ENCODE measurements around the gene TMEM165.
"Not testable (repeated sequence)": the region's sequence is repeated elsewhere in the genome, so short reads cannot be mapped to it uniquely, and the experiment has no call there.

Gene TMEM165

DNA sequence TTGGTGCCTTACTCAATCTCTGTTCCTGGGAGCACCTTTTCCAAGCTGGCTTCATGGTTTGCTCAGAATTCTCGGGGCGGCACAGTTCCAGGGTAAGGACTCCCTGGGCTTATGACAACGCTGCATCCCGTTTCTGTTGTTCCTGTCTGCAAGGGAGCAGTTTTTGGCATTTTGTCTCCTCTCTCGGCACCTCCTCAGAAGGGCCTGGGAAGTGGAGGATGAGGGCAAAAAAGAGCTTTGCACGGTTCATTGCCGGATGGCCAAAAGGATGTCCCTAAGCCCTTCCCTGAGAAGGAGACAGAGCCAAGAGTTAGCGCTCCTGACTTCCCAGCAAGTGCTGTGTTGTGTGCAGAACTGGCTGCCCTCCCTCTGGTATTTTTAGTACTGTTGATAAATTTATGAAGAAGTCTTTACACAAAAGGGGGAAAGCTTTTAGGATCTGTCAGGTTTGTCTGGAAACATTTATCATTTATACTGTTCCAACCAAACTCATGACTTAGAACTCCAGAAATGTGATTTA lies 36.3 kb upstream of the TMEM165 start:
- Mint-ChIP-seq H3K4me3 (no peak overlapping the region), H3K4me1 (ENCODE audit: low read depth) (peaks cover 20% of the 10 kb centered on the region), H3K27ac (no peak overlapping the region), H3K9me3 (no peaks in the 10 kb centered on the region), H3K27me3 (no peaks in the 10 kb centered on the region), H3K36me3 (ENCODE audit: low read depth) (peaks cover 9% of the 10 kb centered on the region)
- DNase-seq: no peak

DNA sequence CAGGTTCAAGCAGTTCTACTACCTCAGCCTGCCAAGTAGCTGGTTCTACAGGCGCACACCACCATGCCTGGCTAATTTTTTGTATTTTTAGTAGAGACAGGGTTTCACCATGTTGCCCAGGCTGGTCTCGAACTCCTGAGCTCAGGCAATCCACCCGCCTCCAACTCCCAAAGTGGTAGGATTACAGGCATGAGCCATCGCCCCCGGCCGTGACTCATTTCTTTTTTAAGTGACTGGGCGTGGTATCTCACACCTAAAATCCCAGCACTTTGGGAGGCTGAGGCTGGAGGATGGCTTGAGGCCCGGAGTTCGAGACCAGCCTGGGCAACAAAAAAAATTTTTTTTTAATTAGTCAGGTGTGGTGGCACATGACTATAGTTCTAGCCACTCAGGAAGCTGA lies 32.8 kb upstream of the TMEM165 start:
- H3K4me1 Mint-ChIP-seq (ENCODE audit: low read depth): peaks cover 18% of the 10 kb centered on the region
- not testable (repeated sequence) for H3K27ac Mint-ChIP-seq, DNase-seq

DNA sequence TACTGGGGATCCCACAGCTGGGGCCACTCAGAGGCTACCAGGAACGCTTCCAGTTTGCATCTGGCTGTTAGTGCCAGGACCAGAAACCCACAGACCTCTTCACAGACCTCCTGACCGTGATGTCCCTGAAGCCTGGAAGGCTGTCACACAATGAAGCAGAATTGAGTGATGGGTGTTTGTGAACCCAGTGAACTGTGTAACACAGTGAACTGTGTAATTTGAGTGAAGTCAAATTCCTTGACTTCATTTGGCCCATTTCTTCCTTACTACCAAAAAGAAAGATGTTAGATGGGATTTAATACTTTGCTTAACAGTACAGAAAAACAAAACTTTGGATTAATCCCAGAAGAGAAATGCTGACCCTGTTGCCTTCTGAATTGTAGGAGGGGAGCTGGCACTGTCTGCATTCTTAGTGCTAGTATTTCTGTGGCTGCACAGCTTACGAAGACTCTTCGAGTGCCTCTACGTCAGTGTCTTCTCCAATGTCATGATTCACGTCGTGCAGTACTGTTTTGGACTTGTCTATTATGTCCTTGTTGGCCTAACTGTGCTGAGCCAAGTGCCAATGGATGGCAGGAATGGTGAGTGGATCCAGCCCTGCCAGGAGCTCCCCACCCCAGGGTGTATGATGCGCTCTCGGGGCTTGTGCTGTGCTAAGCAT lies 31.9 kb upstream of the TMEM165 start:
- H3K9me3 Mint-ChIP-seq: no peaks in the 10 kb centered on the region
- H3K27me3 Mint-ChIP-seq: no peaks in the 10 kb centered on the region

More for the DNA sequence above, 32.8 kb upstream of the TMEM165 start:
- H3K4me3 Mint-ChIP-seq, H3K9me3 Mint-ChIP-seq, H3K27me3 Mint-ChIP-seq: not testable (repeated sequence)
- H3K36me3 Mint-ChIP-seq (ENCODE audit: low read depth): peaks cover 17% of the 10 kb centered on the region

DNA sequence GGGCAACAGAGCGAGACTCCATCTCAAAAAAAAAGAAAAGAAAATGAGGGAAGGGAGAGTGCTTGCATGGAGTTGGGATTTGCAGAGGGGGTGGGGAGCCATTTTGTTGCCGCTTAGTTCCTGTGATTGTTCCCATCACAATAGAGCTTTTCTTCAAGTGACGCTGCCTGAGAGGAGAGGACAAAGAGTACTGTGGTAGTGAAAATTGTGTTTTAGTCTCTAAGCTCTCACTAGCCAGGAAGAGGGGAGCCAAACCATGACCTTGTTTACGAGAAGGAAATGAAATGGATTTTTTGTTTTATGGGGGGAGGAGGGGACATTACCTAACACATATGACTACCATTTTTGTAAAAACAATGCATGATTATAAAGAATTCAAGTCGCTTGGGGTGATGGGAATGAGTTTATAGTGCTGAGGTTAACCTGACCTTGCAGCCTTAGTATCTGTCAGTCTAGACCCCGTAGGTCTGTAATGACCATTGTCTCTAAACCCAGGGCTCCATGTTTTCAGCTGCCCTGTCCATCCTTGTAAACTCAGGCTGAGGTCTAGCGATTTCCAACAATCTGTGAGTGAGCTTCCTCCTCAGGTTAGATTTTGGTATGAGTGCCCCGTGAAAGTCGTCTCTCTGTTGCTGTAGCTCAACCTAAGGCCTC lies 30.9 kb upstream of the TMEM165 start:
- Mint-ChIP-seq H3K4me3 (no peak overlapping the region), H3K9me3 (no peaks in the 10 kb centered on the region), H3K36me3 (ENCODE audit: low read depth) (peaks cover 24% of the 10 kb centered on the region), H3K27ac (no peak overlapping the region), H3K4me1 (ENCODE audit: low read depth) (peaks cover 1% of the 10 kb centered on the region), H3K27me3 (no peaks in the 10 kb centered on the region)
- DNase-seq: no peak

More for the DNA sequence above, 31.9 kb upstream of the TMEM165 start:
- Mint-ChIP-seq H3K4me1 (ENCODE audit: low read depth) (peaks cover 10% of the 10 kb centered on the region), H3K4me3 (no peak overlapping the region), H3K36me3 (ENCODE audit: low read depth) (peaks cover 17% of the 10 kb centered on the region), H3K27ac (no peak overlapping the region)
- DNase-seq: no peak

DNA sequence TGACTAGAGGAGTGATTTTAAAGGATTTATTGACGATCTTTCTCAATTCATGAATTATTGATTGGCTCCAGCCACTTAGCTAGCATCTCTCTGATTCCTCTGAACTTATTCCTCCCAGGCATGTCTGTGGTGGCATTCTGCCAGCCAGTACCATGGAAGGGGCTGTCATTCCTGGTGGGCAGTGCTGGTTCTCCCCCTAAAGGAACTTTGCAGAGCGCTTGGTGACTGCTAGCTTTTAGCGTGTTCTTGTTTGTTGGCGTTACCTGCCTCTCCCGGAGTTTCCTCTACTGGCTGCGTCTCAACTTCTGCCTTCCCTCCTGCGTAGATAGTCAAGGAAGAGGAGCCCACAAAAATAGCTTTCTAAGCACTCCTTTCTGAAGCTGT lies 30.4 kb upstream of the TMEM165 start:
- Mint-ChIP-seq H3K36me3 (ENCODE audit: low read depth) (peaks cover 28% of the 10 kb centered on the region), H3K27ac (no peak overlapping the region), H3K9me3 (no peaks in the 10 kb centered on the region), H3K4me1 (ENCODE audit: low read depth) (peaks cover 1% of the 10 kb centered on the region), H3K4me3 (no peak overlapping the region), H3K27me3 (no peaks in the 10 kb centered on the region)
- DNase-seq: no peak

DNA sequence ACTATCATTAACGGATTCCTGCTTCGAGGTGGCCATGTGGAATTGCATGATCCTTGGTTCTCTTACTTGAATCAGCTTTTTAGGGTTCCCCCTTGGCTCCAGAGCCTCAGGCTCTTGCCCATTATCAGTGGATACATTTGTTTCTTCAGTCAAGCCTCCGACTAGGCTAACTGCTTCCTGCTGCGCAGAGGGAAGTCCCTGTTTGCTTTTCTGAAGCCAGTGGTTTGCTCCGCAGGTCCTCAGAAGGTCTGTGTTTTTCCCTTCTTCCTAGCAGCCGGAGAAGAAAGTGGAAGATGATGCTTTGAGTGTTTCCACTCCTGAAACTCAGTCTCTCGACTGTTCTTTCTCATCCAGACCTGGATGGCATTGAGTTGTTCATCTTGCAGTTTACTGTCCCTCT lies 29.1 kb upstream of the TMEM165 start:
- H3K9me3 Mint-ChIP-seq: no peaks in the 10 kb centered on the region
- H3K4me3 Mint-ChIP-seq: no peak overlapping the region
- no peaks in the 10 kb centered on the region for H3K27me3 Mint-ChIP-seq
- DNase-seq: no peak
- H3K36me3 Mint-ChIP-seq (ENCODE audit: low read depth): peaks cover 28% of the 10 kb centered on the region
- no peak overlapping the region for H3K27ac Mint-ChIP-seq
- H3K4me1 Mint-ChIP-seq (ENCODE audit: low read depth): peaks cover 1% of the 10 kb centered on the region

DNA sequence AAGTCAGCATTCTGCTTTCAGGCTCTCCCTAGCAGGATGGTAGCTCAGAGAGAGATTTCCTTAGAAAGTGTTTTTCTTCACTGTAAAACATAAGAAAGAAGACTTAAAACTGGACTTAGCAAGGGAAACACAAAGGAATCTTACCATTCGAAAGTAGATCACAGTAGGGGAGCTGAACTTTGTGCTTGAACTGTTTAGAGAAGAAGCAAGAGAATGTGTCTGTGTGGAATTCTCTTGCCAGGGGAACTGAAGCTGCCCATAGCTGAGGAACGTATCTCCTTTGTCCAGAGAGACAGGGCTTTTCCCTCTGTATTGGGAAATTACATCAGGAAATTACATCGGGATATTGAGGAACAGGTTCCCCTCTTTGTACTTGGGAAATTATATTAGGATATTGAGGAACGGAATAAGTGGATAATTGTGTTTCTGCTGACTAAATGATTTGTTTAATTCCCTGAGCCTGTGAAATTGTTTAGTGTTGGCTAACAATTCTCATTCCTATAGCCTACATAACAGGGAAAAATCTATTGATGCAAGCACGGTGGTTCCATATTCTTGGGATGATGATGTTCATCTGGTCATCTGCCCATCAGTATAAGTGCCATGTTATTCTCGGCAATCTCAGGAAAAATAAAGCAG lies 28.6 kb upstream of the TMEM165 start:
- Mint-ChIP-seq H3K4me1 (ENCODE audit: low read depth) (no peaks in the 10 kb centered on the region), H3K27ac (no peak overlapping the region), H3K4me3 (no peak overlapping the region), H3K9me3 (no peaks in the 10 kb centered on the region), H3K36me3 (ENCODE audit: low read depth) (peaks cover 28% of the 10 kb centered on the region), H3K27me3 (no peaks in the 10 kb centered on the region)
- no peak for DNase-seq

DNA sequence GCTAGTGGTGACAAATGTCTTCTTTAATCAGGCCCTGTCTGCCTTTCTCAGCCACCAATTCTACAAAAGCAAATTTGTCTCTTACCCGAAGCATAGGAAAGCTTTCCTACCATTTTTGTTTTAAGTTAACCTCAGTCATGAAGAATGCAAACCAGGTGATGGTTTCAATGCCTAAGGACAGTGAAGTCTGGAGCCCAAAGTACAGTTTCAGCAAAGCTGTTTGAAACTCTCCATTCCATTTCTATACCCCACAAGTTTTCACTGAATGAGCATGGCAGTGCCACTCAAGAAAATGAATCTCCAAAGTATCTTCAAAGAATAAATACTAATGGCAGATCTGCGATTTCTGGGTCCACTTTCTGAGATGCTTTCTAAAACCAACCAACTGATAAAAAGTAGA lies 25.8 kb upstream of the TMEM165 start:
- H3K36me3 Mint-ChIP-seq (ENCODE audit: low read depth): peaks cover 17% of the 10 kb centered on the region
- no peaks in the 10 kb centered on the region for H3K9me3 Mint-ChIP-seq
- no peaks in the 10 kb centered on the region for H3K27me3 Mint-ChIP-seq
- H3K4me1 Mint-ChIP-seq (ENCODE audit: low read depth): no peaks in the 10 kb centered on the region
- DNase-seq: no peak
- no peak overlapping the region for H3K27ac Mint-ChIP-seq
- H3K4me3 Mint-ChIP-seq: no peak overlapping the region

DNA sequence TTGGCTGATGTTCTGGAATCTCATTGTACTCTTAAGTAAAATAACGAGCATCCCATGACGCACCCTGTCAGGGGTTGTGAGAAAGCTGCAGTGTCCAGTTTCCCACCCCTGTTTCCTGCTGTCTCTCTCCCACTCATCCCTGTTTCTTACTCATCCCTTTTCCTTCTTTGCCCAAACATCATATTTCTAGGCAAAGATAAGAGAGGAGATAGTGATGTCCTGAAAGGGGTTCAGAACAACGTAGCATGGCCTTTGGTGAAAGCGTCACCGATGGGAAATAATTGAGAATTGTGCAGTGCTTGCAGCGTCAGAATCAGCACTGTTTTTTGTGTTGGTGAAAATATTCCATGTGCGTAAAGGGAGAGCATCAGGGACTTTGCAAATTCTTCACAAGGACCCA lies 23.5 kb upstream of the TMEM165 start:
- H3K4me3 Mint-ChIP-seq: no peak overlapping the region
- H3K36me3 Mint-ChIP-seq (ENCODE audit: low read depth): peaks cover 13% of the 10 kb centered on the region
- DNase-seq: no peak
- no peaks in the 10 kb centered on the region for H3K4me1 Mint-ChIP-seq (ENCODE audit: low read depth)
- no peaks in the 10 kb centered on the region for H3K9me3 Mint-ChIP-seq
- H3K27me3 Mint-ChIP-seq: no peaks in the 10 kb centered on the region
- no peak overlapping the region for H3K27ac Mint-ChIP-seq

DNA sequence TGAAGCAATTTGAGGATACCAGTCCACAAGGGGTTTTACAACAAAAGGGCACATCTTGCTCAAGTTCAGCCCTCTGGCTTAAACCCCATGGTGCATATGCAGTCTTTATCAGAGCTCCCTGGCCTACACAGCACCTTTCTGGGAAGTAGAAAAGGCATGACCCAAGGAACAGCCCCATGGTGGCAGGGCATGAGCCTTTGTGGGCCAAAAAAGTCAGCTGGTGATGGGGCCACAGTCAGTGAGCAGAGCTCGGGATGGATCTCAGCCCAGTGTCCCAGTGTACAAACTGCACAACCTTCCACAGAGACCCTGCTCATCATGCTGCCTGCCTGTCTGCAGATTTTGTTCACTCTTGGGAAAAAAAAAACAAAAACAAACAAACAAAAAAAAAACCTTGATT lies 22.3 kb upstream of the TMEM165 start:
- DNase-seq: no peak
- H3K9me3 Mint-ChIP-seq: no peaks in the 10 kb centered on the region
- H3K27me3 Mint-ChIP-seq: no peaks in the 10 kb centered on the region
- no peaks in the 10 kb centered on the region for H3K4me1 Mint-ChIP-seq (ENCODE audit: low read depth)
- H3K36me3 Mint-ChIP-seq (ENCODE audit: low read depth): peaks cover 11% of the 10 kb centered on the region
- H3K4me3 Mint-ChIP-seq: no peak overlapping the region
- H3K27ac Mint-ChIP-seq: no peak overlapping the region

DNA sequence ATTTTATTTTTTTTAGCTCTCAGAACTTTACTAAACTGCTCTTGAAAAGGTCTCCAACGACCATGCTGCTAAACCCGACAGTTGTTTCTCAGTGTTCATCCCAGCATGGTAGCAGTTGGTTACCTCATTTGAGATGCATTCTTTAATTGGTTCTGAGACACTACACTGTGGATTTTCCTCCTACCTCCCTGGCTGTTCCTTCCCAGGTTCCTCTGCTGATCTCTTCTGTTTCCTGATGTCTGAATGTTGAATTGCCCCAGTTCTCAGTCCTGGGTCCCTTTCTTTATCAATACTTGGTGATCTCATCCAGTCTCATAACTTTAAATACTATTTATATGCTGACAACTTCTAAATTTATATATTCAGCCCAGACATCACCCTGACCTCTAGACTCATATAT lies 19.1 kb upstream of the TMEM165 start:
- Mint-ChIP-seq H3K4me1 (ENCODE audit: low read depth) (no peaks in the 10 kb centered on the region), H3K9me3 (no peaks in the 10 kb centered on the region), H3K27ac (no peak overlapping the region), H3K36me3 (ENCODE audit: low read depth) (no peaks in the 10 kb centered on the region), H3K4me3 (no peak overlapping the region), H3K27me3 (no peaks in the 10 kb centered on the region)
- DNase-seq: no peak

DNA sequence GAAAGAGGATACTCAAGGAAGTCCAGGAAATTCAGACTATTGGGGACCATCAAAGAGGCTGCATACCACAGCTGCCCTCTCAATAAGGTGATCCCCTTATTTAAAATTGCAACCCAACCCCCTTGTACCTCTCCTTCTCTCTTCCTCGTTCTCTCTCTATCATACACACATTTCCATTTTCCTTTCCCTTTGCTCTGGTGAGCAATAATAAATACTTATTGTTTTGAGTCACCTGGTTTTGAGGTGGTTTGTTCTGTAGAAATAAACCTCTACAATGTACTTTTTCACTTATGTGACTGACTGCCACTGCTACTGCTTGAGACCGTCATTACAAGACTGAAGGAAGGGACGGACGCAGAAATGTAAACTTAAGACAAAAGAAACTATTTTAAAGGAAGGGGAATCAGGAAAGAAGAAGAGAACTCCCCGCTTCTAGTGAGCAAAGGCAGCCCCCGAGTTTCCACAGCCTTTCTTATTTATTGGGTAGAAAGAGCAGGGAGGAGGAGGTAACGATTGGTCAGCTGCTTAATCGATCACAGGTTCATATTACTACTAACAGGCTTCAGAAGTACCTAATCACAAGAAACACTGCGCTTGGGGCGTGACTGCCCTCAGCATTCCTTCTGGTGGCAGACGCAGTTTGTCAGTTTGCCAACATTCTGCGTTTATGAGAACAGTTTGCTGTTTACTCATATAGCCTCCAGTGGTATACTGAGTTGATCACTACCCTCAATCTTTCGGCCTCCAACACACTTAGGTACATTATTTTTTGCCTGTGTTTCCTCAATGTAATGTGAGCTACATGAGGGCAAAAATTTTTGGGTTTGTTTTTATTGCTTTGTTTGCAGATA lies 16.9 kb upstream of the TMEM165 start:
- Mint-ChIP-seq H3K27me3 (no peaks in the 10 kb centered on the region), H3K4me1 (ENCODE audit: low read depth) (peaks cover 1% of the 10 kb centered on the region), H3K36me3 (ENCODE audit: low read depth) (no peaks in the 10 kb centered on the region), H3K27ac (no peak overlapping the region), H3K4me3 (no peak overlapping the region), H3K9me3 (no peaks in the 10 kb centered on the region)
- DNase-seq: no peak

DNA sequence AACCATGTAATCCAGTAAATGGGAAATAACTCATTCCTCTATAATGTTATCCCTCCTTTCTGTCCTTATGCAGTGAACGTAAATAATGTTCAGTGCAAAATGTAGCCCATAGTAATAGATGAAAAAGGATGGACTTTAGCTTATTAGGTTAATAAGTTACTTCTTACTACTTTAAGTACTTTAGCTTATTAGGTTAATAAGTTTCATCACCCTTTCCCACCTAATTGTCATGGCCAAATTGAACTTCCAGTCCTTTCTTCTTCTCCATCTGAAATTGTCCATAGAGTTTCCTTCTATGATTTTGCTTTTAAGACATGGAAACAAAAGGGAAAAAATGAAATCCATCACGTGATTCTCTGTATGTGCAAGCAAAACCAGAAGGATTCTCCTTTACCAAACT lies 15.2 kb upstream of the TMEM165 start:
- Mint-ChIP-seq H3K36me3 (ENCODE audit: low read depth) (no peaks in the 10 kb centered on the region), H3K9me3 (no peaks in the 10 kb centered on the region), H3K4me1 (ENCODE audit: low read depth) (peaks cover 7% of the 10 kb centered on the region), H3K4me3 (no peak overlapping the region), H3K27ac (no peak overlapping the region), H3K27me3 (no peaks in the 10 kb centered on the region)
- no peak for DNase-seq

DNA sequence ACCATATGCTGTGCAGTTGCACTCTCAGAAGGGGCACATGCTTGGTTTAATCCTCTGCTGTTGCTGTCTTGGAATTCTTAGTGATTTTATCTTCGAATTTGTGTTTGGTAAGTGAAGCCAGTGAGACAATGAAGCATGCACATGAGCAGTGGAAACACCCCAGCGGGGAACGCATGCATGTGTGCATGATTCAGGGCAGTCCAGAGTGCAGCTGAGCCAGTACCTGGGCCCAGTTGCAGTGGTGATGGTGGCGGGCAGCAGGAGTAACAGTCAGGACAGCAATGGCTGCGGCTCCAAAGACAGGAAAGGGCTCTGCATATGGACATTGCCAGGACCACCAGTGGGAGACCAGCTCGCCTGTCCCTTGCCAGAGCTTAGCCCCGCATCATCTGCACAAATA lies 14.3 kb upstream of the TMEM165 start:
- H3K9me3 Mint-ChIP-seq: no peaks in the 10 kb centered on the region
- H3K36me3 Mint-ChIP-seq (ENCODE audit: low read depth): no peaks in the 10 kb centered on the region
- no peak for DNase-seq
- H3K27ac Mint-ChIP-seq: no peak overlapping the region
- peaks cover 13% of the 10 kb centered on the region for H3K4me1 Mint-ChIP-seq (ENCODE audit: low read depth)
- no peaks in the 10 kb centered on the region for H3K27me3 Mint-ChIP-seq
- no peak overlapping the region for H3K4me3 Mint-ChIP-seq
